Measurements from ENCODE around the gene RPIA. TPM values are rescaled to one million over a fixed set of nuclear protein-coding genes. Genes with fewer than 3 reads are reported as not detected.

Gene RPIA
- total and polyA plus RNA-seq, 2 of the 13 experiments (the other 11 are each of a cell fraction or from before 2014, with no cell fraction given), result 13.3 to 23.9 TPM

GRCh38 chr2:88691339-88692183 lies at the start of gene RPIA (continued):
- TF ChIP-seq ZNF281 (CRISPR knock-in tag; IDR thresholded peaks at IDR 0.05; ENCODE audit: borderline replicate concordance) (0 out of 2 replicates have a peak, but pooled peaks have one; percentile 56), IRF1 (CRISPR knock-in tag; IDR thresholded peaks at IDR 0.05; ENCODE audit: low read depth) (no peak; the same call in 1 of the 2 replicates), CBX5 (CRISPR knock-in tag; IDR thresholded peaks at IDR 0.05; ENCODE audit: borderline replicate concordance) (peak; percentile 11), DNMT1 (CRISPR knock-in tag; IDR thresholded peaks at IDR 0.05) (no peak), LBX2 (CRISPR knock-in tag; IDR thresholded peaks at IDR 0.05; ENCODE audit: borderline replicate concordance) (0 out of 2 replicates have a peak, but pooled peaks have one; percentile 44), NFIC (IDR thresholded peaks at IDR 0.05; ENCODE audit: low read length) (no peak), ZFP91 (CRISPR knock-in tag; IDR thresholded peaks at IDR 0.05; ENCODE audit: borderline replicate concordance) (peak; percentile 92; the same call in 1 of the 2 replicates), ZFP37 (CRISPR knock-in tag; IDR thresholded peaks at IDR 0.05; ENCODE audit: borderline replicate concordance) (no peak), FOXO4 (CRISPR knock-in tag; conservative IDR thresholded peaks at IDR 0.05) (0 out of 2 replicates have a peak, but pooled peaks have one; percentile 43), ZNF383 (CRISPR knock-in tag; IDR thresholded peaks at IDR 0.05; ENCODE audit: borderline replicate concordance) (no peak), MATR3 (CRISPR knock-in tag; IDR thresholded peaks at IDR 0.05) (peak; percentile 97; the same call in 1 of the 2 replicates), AFF4 (CRISPR knock-in tag; IDR thresholded peaks at IDR 0.05) (no peak; the same call in 1 of the 2 replicates), FOXA3 (CRISPR knock-in tag; IDR thresholded peaks at IDR 0.05) (peak; percentile 45), THRA (CRISPR knock-in tag; IDR thresholded peaks at IDR 0.05; ENCODE audit: borderline replicate concordance) (peak; percentile 52; the same call in 1 of the 2 replicates)

All from HepG2 (cell line).